Measurements from ENCODE around the gene PCSK5. TPM values are rescaled to one million over a fixed set of nuclear protein-coding genes. Genes with fewer than 3 reads are reported as not detected.

Gene PCSK5
- polyA plus RNA-seq, 1 experiment, result 0.74 TPM

DNA sequence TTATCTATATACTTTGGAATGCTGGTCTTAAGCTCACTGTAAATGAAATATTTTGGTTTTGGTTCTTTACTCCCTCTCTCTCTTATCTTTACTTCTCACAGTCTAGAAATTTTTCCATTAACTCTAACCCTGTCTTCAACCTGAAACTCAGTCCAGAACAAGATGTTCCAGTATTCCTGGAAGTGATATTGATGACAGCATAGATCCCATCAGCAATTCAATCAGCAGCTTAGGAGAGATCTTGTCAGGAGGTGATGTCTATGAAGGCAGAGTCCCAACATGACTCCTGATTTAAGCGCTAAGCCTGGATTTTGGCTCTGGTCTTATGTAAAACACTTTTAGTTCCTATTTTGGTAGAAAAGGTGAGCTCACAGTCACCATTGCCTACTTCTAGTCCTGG lies 451.1 kb downstream of the PCSK5 start:
- Histone ChIP-seq H3K27me3 (ENCODE audit: control insufficient read depth, insufficient read depth, low read length) (no peaks in the 10 kb centered on the region), H3K36me3 (ENCODE audit: control insufficient read depth, insufficient read depth, low read length) (no peaks in the 10 kb centered on the region), H3K4me3 (ENCODE audit: low read depth, low read length) (no peak overlapping the region)
- ChIA-PET POLR2A (no interaction called here), CTCF (no interaction called here)
- no peak for DNase-seq (ENCODE audit: low read depth)
- TF ChIP-seq, protein P1, sequence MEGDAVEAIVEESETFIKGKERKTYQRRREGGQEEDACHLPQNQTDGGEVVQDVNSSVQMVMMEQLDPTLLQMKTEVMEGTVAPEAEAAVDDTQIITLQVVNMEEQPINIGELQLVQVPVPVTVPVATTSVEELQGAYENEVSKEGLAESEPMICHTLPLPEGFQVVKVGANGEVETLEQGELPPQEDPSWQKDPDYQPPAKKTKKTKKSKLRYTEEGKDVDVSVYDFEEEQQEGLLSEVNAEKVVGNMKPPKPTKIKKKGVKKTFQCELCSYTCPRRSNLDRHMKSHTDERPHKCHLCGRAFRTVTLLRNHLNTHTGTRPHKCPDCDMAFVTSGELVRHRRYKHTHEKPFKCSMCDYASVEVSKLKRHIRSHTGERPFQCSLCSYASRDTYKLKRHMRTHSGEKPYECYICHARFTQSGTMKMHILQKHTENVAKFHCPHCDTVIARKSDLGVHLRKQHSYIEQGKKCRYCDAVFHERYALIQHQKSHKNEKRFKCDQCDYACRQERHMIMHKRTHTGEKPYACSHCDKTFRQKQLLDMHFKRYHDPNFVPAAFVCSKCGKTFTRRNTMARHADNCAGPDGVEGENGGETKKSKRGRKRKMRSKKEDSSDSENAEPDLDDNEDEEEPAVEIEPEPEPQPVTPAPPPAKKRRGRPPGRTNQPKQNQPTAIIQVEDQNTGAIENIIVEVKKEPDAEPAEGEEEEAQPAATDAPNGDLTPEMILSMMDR (IDR thresholded peaks at IDR 0.05; ENCODE audit: insufficient read depth, low read depth, low read length), result no peak

DNA sequence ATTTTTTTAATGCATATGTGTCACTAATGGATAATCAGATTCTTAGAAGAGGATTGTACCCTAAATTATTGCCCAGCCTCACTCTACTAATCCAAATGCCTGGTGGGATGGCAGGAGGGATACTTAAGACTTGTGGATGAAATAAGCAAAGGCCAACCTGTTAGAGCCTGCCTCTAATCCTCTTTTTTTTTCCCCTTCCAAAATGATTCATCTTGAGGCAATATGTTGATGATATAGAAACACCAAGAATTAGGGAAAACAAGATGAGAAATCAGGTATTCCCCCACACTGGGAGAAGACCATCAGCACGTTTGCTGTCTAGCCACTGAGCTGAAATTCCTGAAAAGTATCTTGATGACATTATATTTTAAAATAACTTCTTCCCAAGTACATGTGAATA lies 451.7 kb downstream of the PCSK5 start:
- TF ChIP-seq, protein P1 (IDR thresholded peaks at IDR 0.05; ENCODE audit: insufficient read depth, low read depth, low read length), result no peak
- DNase-seq (ENCODE audit: low read depth), result no peak
- CTCF ChIA-PET, result no interaction called here
- POLR2A ChIA-PET, result no interaction called here
- Histone ChIP-seq H3K27me3 (ENCODE audit: control insufficient read depth, insufficient read depth, low read length) (no peaks in the 10 kb centered on the region), H3K36me3 (ENCODE audit: control insufficient read depth, insufficient read depth, low read length) (no peaks in the 10 kb centered on the region), H3K4me3 (ENCODE audit: low read depth, low read length) (no peak overlapping the region)

DNA sequence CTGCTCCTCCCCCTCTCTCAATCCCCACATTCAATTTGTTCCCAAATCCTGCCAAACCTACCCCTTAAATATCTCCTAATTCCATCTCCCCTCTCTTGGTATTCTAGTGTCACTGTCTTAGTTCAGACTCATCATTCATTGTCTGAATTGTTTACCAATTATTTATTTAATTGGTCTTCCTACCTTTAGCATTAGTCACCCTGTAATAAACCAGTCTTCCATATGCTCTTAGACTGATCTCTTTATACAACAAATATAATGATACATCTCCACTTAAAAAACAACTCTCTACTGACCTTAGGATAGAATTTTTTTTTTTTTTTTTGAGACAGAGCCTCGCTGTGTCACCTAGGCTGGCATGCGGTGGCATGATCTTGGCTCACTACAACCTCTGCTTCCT lies 452.4 kb downstream of the PCSK5 start:
- no peak for DNase-seq (ENCODE audit: low read depth)
- CTCF ChIA-PET, result no interaction called here
- no peaks in the 10 kb centered on the region for H3K27me3 ChIP-seq (ENCODE audit: control insufficient read depth, insufficient read depth, low read length)
- POLR2A ChIA-PET, result no interaction called here
- TF ChIP-seq, protein P1 (IDR thresholded peaks at IDR 0.05; ENCODE audit: insufficient read depth, low read depth, low read length), result no peak
- H3K36me3 ChIP-seq (ENCODE audit: control insufficient read depth, insufficient read depth, low read length), result no peaks in the 10 kb centered on the region
- no peak overlapping the region for H3K4me3 ChIP-seq (ENCODE audit: low read depth, low read length)

DNA sequence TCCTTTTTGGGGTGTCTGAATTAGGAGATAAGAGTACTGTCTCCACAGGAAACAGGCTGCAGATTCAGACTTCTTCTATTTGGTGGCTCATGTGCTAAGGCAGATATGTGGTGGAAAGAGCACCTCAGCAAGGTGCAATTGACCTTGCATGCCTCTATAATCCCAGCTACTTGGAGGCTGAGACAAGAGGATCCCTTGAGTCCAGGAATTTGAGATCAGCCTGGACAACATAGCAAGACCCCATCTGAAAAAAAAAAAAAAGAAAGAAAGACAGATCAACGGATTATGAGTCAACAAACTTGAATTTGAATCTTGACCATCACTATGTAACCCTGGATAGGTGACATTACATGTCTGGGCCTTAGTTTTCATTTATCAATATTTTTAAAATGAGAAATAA lies 459.4 kb downstream of the PCSK5 start:
- Histone ChIP-seq H3K4me3 (ENCODE audit: low read depth, low read length) (no peak overlapping the region), H3K27me3 (ENCODE audit: control insufficient read depth, insufficient read depth, low read length) (no peaks in the 10 kb centered on the region), H3K36me3 (ENCODE audit: control insufficient read depth, insufficient read depth, low read length) (no peaks in the 10 kb centered on the region)
- no peak for DNase-seq (ENCODE audit: low read depth)
- TF ChIP-seq, protein P1 (IDR thresholded peaks at IDR 0.05; ENCODE audit: insufficient read depth, low read depth, low read length), result no peak
- CTCF ChIA-PET, result no interaction called here
- POLR2A ChIA-PET, result no interaction called here

DNA sequence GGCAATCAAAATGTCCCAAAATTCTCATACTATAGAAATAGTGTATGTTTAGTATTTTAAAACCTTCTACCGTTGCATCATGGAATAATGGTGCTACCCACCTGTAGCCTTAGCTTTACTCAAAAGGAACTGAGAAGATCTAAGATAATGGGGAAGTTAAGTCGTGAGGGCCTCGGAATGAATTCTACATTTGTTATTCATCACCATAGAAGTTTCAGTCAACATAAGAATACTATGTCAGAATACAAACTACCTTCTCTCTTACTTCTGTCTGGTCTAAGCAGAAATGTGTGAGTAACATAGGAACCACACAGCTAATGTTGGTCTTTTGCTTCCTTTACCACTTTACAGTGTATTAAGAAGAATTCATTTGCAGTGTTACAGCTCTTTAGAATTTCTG lies 460.5 kb downstream of the PCSK5 start:
- ChIA-PET POLR2A (no interaction called here), CTCF (no interaction called here)
- Histone ChIP-seq H3K27me3 (ENCODE audit: control insufficient read depth, insufficient read depth, low read length) (no peaks in the 10 kb centered on the region), H3K4me3 (ENCODE audit: low read depth, low read length) (no peak overlapping the region), H3K36me3 (ENCODE audit: control insufficient read depth, insufficient read depth, low read length) (no peaks in the 10 kb centered on the region)
- DNase-seq (ENCODE audit: low read depth), result no peak
- TF ChIP-seq, protein P1 (IDR thresholded peaks at IDR 0.05; ENCODE audit: insufficient read depth, low read depth, low read length), result no peak
